ENCODE results near the gene CPEB4.

DNA sequence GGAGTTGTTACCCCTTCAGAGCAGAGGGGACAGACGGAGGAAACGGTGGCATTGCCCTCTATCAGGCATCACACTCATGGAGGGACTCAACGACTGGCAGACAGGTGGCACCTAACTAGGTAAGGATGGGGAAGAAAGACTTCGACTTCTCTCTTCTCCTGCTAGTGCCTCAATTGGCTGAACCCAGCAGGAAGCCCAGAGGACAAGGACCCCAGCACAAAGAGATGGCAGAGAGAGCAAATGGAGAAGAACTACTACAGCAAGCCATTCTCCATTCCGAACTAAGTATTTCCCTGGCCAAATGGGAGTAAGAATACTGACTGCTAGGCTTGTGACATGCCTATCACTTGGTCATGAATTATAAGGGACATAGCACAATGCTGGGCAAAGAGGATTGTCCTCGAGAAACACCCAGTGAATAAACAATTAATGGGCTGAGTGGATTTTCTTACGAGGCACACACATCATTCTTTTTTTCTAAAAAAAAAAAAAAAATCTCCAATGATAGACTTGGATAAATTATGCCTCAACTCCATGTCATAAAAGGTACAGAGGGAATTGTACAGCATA lies 35.3 kb upstream of the CPEB4 start:
- TF ChIP-seq, protein P1, sequence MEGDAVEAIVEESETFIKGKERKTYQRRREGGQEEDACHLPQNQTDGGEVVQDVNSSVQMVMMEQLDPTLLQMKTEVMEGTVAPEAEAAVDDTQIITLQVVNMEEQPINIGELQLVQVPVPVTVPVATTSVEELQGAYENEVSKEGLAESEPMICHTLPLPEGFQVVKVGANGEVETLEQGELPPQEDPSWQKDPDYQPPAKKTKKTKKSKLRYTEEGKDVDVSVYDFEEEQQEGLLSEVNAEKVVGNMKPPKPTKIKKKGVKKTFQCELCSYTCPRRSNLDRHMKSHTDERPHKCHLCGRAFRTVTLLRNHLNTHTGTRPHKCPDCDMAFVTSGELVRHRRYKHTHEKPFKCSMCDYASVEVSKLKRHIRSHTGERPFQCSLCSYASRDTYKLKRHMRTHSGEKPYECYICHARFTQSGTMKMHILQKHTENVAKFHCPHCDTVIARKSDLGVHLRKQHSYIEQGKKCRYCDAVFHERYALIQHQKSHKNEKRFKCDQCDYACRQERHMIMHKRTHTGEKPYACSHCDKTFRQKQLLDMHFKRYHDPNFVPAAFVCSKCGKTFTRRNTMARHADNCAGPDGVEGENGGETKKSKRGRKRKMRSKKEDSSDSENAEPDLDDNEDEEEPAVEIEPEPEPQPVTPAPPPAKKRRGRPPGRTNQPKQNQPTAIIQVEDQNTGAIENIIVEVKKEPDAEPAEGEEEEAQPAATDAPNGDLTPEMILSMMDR (IDR thresholded peaks at IDR 0.05; ENCODE audit: insufficient read depth, low read length) = no peak
- TF ChIP-seq POLR2AphosphoS5 (IDR thresholded peaks at IDR 0.05; ENCODE audit: low read depth) = no peak

Measured in HL-60 (cell line).